Measurements from ENCODE around the gene DIDO1. TPM values are rescaled to one million over a fixed set of nuclear protein-coding genes. Genes with fewer than 3 reads are reported as not detected.

DIDO1 gene
- total and polyA plus RNA-seq, 9 of the 15 experiments (the other 6 are each of a cell fraction or from before 2014, with no cell fraction given) = 4.4 to 46.8 (median 31.2) TPM

GRCh38 chr20:62828051-62828450 is 98.3 kb downstream of the DIDO1 start:
- H3K4me2 ChIP-seq (ENCODE audit: insufficient read depth, low read length) = no peak overlapping the region
- in situ Hi-C loops (cut with MboI) (loop anchor here (10.0 kb wide), 1 partner anchor 187 kb away; no protein-coding TSS in a partner anchor), intact Hi-C loops (cut with micrococcal nuclease) (loop anchor here (10.0 kb wide), 1 partner anchor 47 kb away; no protein-coding TSS in a partner anchor)
- no peak overlapping the region for H3K4me3 ChIP-seq
- no peaks in the 10 kb centered on the region for H3K9me3 ChIP-seq (replicated peaks; ENCODE audit: control insufficient read depth, insufficient read depth, low read depth, low read length)
- no peak for ATAC-seq
- no peaks in the 10 kb centered on the region for H3K27me3 ChIP-seq (ENCODE audit: control insufficient read depth in 2 of 2, insufficient read depth in 2 of 2, low read length in 2 of 2)
- 5% methylated on average over 5 of the region's 9 CpGs for WGBS (ENCODE audit: insufficient coverage, low coverage, missing lambda C conversion rate)
- H3K9me1 ChIP-seq (ENCODE audit: control insufficient read depth, insufficient read depth, low read length) = no peaks in the 10 kb centered on the region
- BruUV-seq (replicated peaks) = no TSS peak
- H2AFZ ChIP-seq (ENCODE audit: low read depth, low read length) = no peak overlapping the region
- no peak for FAIRE-seq
- 0 out of 2 replicates have a peak, but pooled peaks cover 3% of the 10 kb centered on the region for H4K20me1 ChIP-seq (replicated peaks; ENCODE audit: control insufficient read depth, insufficient read depth, low read length)
- TF ChIP-seq HSF4 (CRISPR knock-in tag; IDR thresholded peaks at IDR 0.05; ENCODE audit: borderline replicate concordance) (no peak), PHB2 (IDR thresholded peaks at IDR 0.05; ENCODE audit: low read depth) (no peak)
- no peaks in the 10 kb centered on the region for H3K36me3 ChIP-seq (ENCODE audit: control insufficient read depth, insufficient read depth, low read length)
- no peak for DNase-seq (ENCODE audit: extremely low read depth in 1 of 4, low spot score in 3 of 4)
- peaks cover 18 to 98% of the 10 kb centered on the region in 2 experiments for H3K4me1 ChIP-seq (replicated peaks in 1 of 2; ENCODE audit: control insufficient read depth in 2 of 2, insufficient read depth in 2 of 2, low read length in 2 of 2)
- peak overlapping the region in 1 of 2 experiments; percentile 45; a peak in 1 of 4 replicates for H3K9ac ChIP-seq (ENCODE audit: insufficient read depth in 1 of 2, low read depth in 2 of 2, low read length in 2 of 2)
- H3K27ac ChIP-seq (ENCODE audit: extremely low read depth, low read depth, low read length) = no peak overlapping the region
- no peaks in the 10 kb centered on the region for H3K79me2 ChIP-seq (ENCODE audit: control insufficient read depth, insufficient read depth, low read length)
- POLR2A ChIA-PET = interaction anchor here (0.6 to 0.7 kb wide), 2 partner anchors 120 to 124 kb away, joined by 4 to 5 read pairs; no protein-coding TSS in a partner anchor
- CTCF ChIA-PET (ENCODE audit: low intra/inter-chr PET ratio) = no interaction called here

Small RNA genes within 50 kb of the gene (small RNA-seq; reads per million reads assigned to genes)
- gene DPH3P1 = not detected

Other genes starting within 250 kb of the DIDO1 start
Only the 7 nearest of the 8 such genes appear.
- gene MRGBP, start 130.0 kb downstream of the DIDO1 start, total RNA-seq (2014; rRNA removed) = 31.3 and 37.0 TPM in 2 replicates
- 18.1 TPM in 2 replicates for gene MRGBP, start 130.0 kb downstream of the DIDO1 start, total RNA-seq (2014; rRNA removed; fragmentation: Illumina TruSeq; extraction: Trizol)
- 25.2 and 25.7 TPM in 2 replicates for gene MRGBP, start 130.0 kb downstream of the DIDO1 start, total RNA-seq (2015; rRNA removed; fragmentation: Illumina TruSeq; extraction: Trizol)
- 25.1 and 26.1 TPM in 2 replicates for gene MRGBP, start 130.0 kb downstream of the DIDO1 start, total RNA-seq (2021)
- gene MRGBP, start 130.0 kb downstream of the DIDO1 start, polyA plus RNA-seq (2011; rRNA removed) = 18.7 and 20.7 TPM in 2 replicates
- 18.4 and 21.0 TPM in 2 replicates for gene MRGBP, start 130.0 kb downstream of the DIDO1 start, polyA plus RNA-seq (2014; fragmentation: Illumina TruSeq; extraction: Trizol)
- 1 to 10 TPM; 1.9 to 2.8 TPM for gene MRGBP, start 130.0 kb downstream of the DIDO1 start, polyA plus RNA-seq (2014; fragmentation: Nextera tagmentation; extraction: Ambion mirVana)
- gene MRGBP, start 130.0 kb downstream of the DIDO1 start, polyA plus RNA-seq (2014; rRNA removed) = 26.3 and 26.7 TPM in 2 replicates
- gene OGFR, start 121.7 kb downstream of the DIDO1 start, total RNA-seq (2014; rRNA removed) = 56.3 and 56.5 TPM in 2 replicates
- 8.9 and 10.3 TPM in 2 replicates for gene OGFR, start 121.7 kb downstream of the DIDO1 start, total RNA-seq (2014; rRNA removed; fragmentation: Illumina TruSeq; extraction: Trizol)
- gene OGFR, start 121.7 kb downstream of the DIDO1 start, total RNA-seq (2015; rRNA removed; fragmentation: Illumina TruSeq; extraction: Trizol) = 17.5 and 18.7 TPM in 2 replicates
- gene OGFR, start 121.7 kb downstream of the DIDO1 start, total RNA-seq (2021) = 33.1 and 36.5 TPM in 2 replicates
- 23.3 and 25.4 TPM in 2 replicates for gene OGFR, start 121.7 kb downstream of the DIDO1 start, polyA plus RNA-seq (2011; rRNA removed)
- gene OGFR, start 121.7 kb downstream of the DIDO1 start, polyA plus RNA-seq (2014; fragmentation: Illumina TruSeq; extraction: Trizol) = 16.6 and 22.0 TPM in 2 replicates
- gene OGFR, start 121.7 kb downstream of the DIDO1 start, polyA plus RNA-seq (2014; fragmentation: Nextera tagmentation; extraction: Ambion mirVana) = under 1 TPM; 0.39 TPM
- 34.2 and 36.7 TPM in 2 replicates for gene OGFR, start 121.7 kb downstream of the DIDO1 start, polyA plus RNA-seq (2014; rRNA removed)
- gene COL9A3, start 109.5 kb downstream of the DIDO1 start, total RNA-seq (2014; rRNA removed) = 0.77 and 1.9 TPM in 2 replicates
- gene COL9A3, start 109.5 kb downstream of the DIDO1 start, total RNA-seq (2014; rRNA removed; fragmentation: Illumina TruSeq; extraction: Trizol) = 0.18 and 0.51 TPM in 2 replicates
- 0.98 and 1.4 TPM in 2 replicates for gene COL9A3, start 109.5 kb downstream of the DIDO1 start, total RNA-seq (2015; rRNA removed; fragmentation: Illumina TruSeq; extraction: Trizol)
- gene COL9A3, start 109.5 kb downstream of the DIDO1 start, total RNA-seq (2021) = 1.3 and 1.7 TPM in 2 replicates
- gene COL9A3, start 109.5 kb downstream of the DIDO1 start, polyA plus RNA-seq (2011; rRNA removed) = 1.3 and 2.5 TPM in 2 replicates
- gene COL9A3, start 109.5 kb downstream of the DIDO1 start, polyA plus RNA-seq (2014; fragmentation: Illumina TruSeq; extraction: Trizol) = 0.48 and 0.76 TPM in 2 replicates
- under 1 TPM in 1 of 2 experiments, not detected in 1; 0.14 TPM for gene COL9A3, start 109.5 kb downstream of the DIDO1 start, polyA plus RNA-seq (2014; fragmentation: Nextera tagmentation; extraction: Ambion mirVana)
- 3.0 and 3.6 TPM in 2 replicates for gene COL9A3, start 109.5 kb downstream of the DIDO1 start, polyA plus RNA-seq (2014; rRNA removed)
- 11.1 and 11.2 TPM in 2 replicates for gene TCFL5, start 64.7 kb downstream of the DIDO1 start, total RNA-seq (2014; rRNA removed)
- 7.4 and 7.9 TPM in 2 replicates for gene TCFL5, start 64.7 kb downstream of the DIDO1 start, total RNA-seq (2014; rRNA removed; fragmentation: Illumina TruSeq; extraction: Trizol)
- gene TCFL5, start 64.7 kb downstream of the DIDO1 start, total RNA-seq (2015; rRNA removed; fragmentation: Illumina TruSeq; extraction: Trizol) = 9.2 and 10.2 TPM in 2 replicates
- gene TCFL5, start 64.7 kb downstream of the DIDO1 start, total RNA-seq (2021) = 11.1 and 12.6 TPM in 2 replicates
- 8.5 and 12.2 TPM in 2 replicates for gene TCFL5, start 64.7 kb downstream of the DIDO1 start, polyA plus RNA-seq (2011; rRNA removed)
- 5.9 and 7.9 TPM in 2 replicates for gene TCFL5, start 64.7 kb downstream of the DIDO1 start, polyA plus RNA-seq (2014; fragmentation: Illumina TruSeq; extraction: Trizol)
- 1 to 10 TPM in 1 of 2 experiments, under 1 TPM in 1; 1.00 to 1.1 TPM for gene TCFL5, start 64.7 kb downstream of the DIDO1 start, polyA plus RNA-seq (2014; fragmentation: Nextera tagmentation; extraction: Ambion mirVana)
- 9.1 and 10.5 TPM in 2 replicates for gene TCFL5, start 64.7 kb downstream of the DIDO1 start, polyA plus RNA-seq (2014; rRNA removed)
- 22.2 and 26.0 TPM in 2 replicates for gene GID8, start 11.6 kb upstream of the DIDO1 start, total RNA-seq (2014; rRNA removed)
- gene GID8, start 11.6 kb upstream of the DIDO1 start, total RNA-seq (2014; rRNA removed; fragmentation: Illumina TruSeq; extraction: Trizol) = 21.8 and 23.4 TPM in 2 replicates
- gene GID8, start 11.6 kb upstream of the DIDO1 start, total RNA-seq (2015; rRNA removed; fragmentation: Illumina TruSeq; extraction: Trizol) = 22.4 and 23.0 TPM in 2 replicates
- gene GID8, start 11.6 kb upstream of the DIDO1 start, total RNA-seq (2021) = 29.0 and 31.6 TPM in 2 replicates
- gene GID8, start 11.6 kb upstream of the DIDO1 start, polyA plus RNA-seq (2011; rRNA removed) = 24.6 and 26.3 TPM in 2 replicates
- 22.2 TPM in 2 replicates for gene GID8, start 11.6 kb upstream of the DIDO1 start, polyA plus RNA-seq (2014; fragmentation: Illumina TruSeq; extraction: Trizol)
- 10 to 100 TPM in 1 of 2 experiments, 1 to 10 TPM in 1; 7.5 to 12.9 TPM for gene GID8, start 11.6 kb upstream of the DIDO1 start, polyA plus RNA-seq (2014; fragmentation: Nextera tagmentation; extraction: Ambion mirVana)
- 24.9 and 25.7 TPM in 2 replicates for gene GID8, start 11.6 kb upstream of the DIDO1 start, polyA plus RNA-seq (2014; rRNA removed)
- gene SLC17A9, start 26.2 kb upstream of the DIDO1 start, total RNA-seq (2014; rRNA removed) = not detected in 2 replicates
- not detected in 2 replicates for gene SLC17A9, start 26.2 kb upstream of the DIDO1 start, total RNA-seq (2014; rRNA removed; fragmentation: Illumina TruSeq; extraction: Trizol)
- gene SLC17A9, start 26.2 kb upstream of the DIDO1 start, total RNA-seq (2015; rRNA removed; fragmentation: Illumina TruSeq; extraction: Trizol) = not detected in 2 replicates
- 0.27 and 0.31 TPM in 2 replicates for gene SLC17A9, start 26.2 kb upstream of the DIDO1 start, total RNA-seq (2021)
- not detected in 2 replicates for gene SLC17A9, start 26.2 kb upstream of the DIDO1 start, polyA plus RNA-seq (2011; rRNA removed)
- gene SLC17A9, start 26.2 kb upstream of the DIDO1 start, polyA plus RNA-seq (2014; fragmentation: Illumina TruSeq; extraction: Trizol) = not detected in 2 replicates
- not detected for gene SLC17A9, start 26.2 kb upstream of the DIDO1 start, polyA plus RNA-seq (2014; fragmentation: Nextera tagmentation; extraction: Ambion mirVana)
- 0.04 and 0.05 TPM in 2 replicates for gene SLC17A9, start 26.2 kb upstream of the DIDO1 start, polyA plus RNA-seq (2014; rRNA removed)
- gene BHLHE23, start 80.5 kb upstream of the DIDO1 start, total RNA-seq (2014; rRNA removed) = not detected in 2 replicates
- gene BHLHE23, start 80.5 kb upstream of the DIDO1 start, total RNA-seq (2014; rRNA removed; fragmentation: Illumina TruSeq; extraction: Trizol) = not detected in 2 replicates
- not detected in 2 replicates for gene BHLHE23, start 80.5 kb upstream of the DIDO1 start, total RNA-seq (2015; rRNA removed; fragmentation: Illumina TruSeq; extraction: Trizol)
- not detected in 2 replicates for gene BHLHE23, start 80.5 kb upstream of the DIDO1 start, total RNA-seq (2021)
- gene BHLHE23, start 80.5 kb upstream of the DIDO1 start, polyA plus RNA-seq (2011; rRNA removed) = not detected in 2 replicates
- gene BHLHE23, start 80.5 kb upstream of the DIDO1 start, polyA plus RNA-seq (2014; fragmentation: Illumina TruSeq; extraction: Trizol) = not detected in 2 replicates
- not detected for gene BHLHE23, start 80.5 kb upstream of the DIDO1 start, polyA plus RNA-seq (2014; fragmentation: Nextera tagmentation; extraction: Ambion mirVana)
- gene BHLHE23, start 80.5 kb upstream of the DIDO1 start, polyA plus RNA-seq (2014; rRNA removed) = not detected in 2 replicates

Measured in K562 (cell line).